Common myeloid progenitor, CD34-positive (primary cell): ENCODE results near the gene BRIP1.

ENCODE experiments used
- CTCF ChIA-PET: fragments of 350-600 bp; sonication (Branson Sonifier 250); formaldehyde crosslinking; loops from one replicate; lab custom pipeline; 2021; ENCODE audit warnings: antibody characterized with exemption; lab: Charles Lee
- POLR2A ChIA-PET: fragments of 350-600 bp; sonication (Branson Sonifier 250); formaldehyde crosslinking; loops from one replicate; lab custom pipeline; 2021; ENCODE audit warnings: antibody characterized with exemption; lab: Charles Lee
- DNase-seq, 3 donors: peaks; one replicate each; pipeline versions ENCODE4 v3.0.0 to v3.0.0-alpha.2; 2013
- H3K27ac ChIP-seq, 2 experiments: 1 replicate in 1 of 2; 2 replicates in 1 of 2; pipeline ENCODE4 v1.7.0; 2013; ENCODE audit warnings: inconsistent platforms in 2 of 2, low read length in 2 of 2, mild to moderate bottlenecking in 2 of 2, low read depth in 1 of 2, moderate library complexity in 1 of 2; ENCODE audit not compliant: severe bottlenecking in 2 of 2, insufficient read depth in 1 of 2, poor library complexity in 1 of 2
- H3K27me3 ChIP-seq, 5 experiments: replicated peaks in 2 of 5; 1 replicate in 3 of 5; 2 replicates in 2 of 5; pipeline versions ENCODE4 v1.6.1 to v1.7.0; 2013; ENCODE audit warnings: low read length in 4 of 5, mild to moderate bottlenecking in 2 of 5, moderate library complexity in 2 of 5, inconsistent platforms in 1 of 5; ENCODE audit not compliant: insufficient read depth in 5 of 5, control insufficient read depth in 4 of 5
- H3K36me3 ChIP-seq, 4 experiments: 1 replicate in 2 of 4; 2 replicates in 2 of 4; pipeline versions ENCODE4 v1.6.1 to v1.7.0; 2013; ENCODE audit warnings: low read length in 3 of 4, control low read depth in 1 of 4, mild to moderate bottlenecking in 1 of 4; ENCODE audit not compliant: control insufficient read depth in 4 of 4, insufficient read depth in 4 of 4
- H3K4me1 ChIP-seq, 4 experiments: 1 replicate in 3 of 4; 2 replicates in 1 of 4; pipeline versions ENCODE4 v1.6.1 to v1.7.1; 2013; ENCODE audit warnings: low read length in 3 of 4, mild to moderate bottlenecking in 3 of 4, control low read depth in 1 of 4, inconsistent platforms in 1 of 4, moderate library complexity in 1 of 4; ENCODE audit not compliant: control insufficient read depth in 4 of 4, insufficient read depth in 4 of 4; ENCODE audit errors: control extremely low read depth in 1 of 4
- H3K4me3 ChIP-seq, 7 experiments: 1 replicate in 4 of 7; 2 replicates in 3 of 7; pipeline versions ENCODE4 v1.5.1 to v1.7.0; 2013; ENCODE audit warnings: mild to moderate bottlenecking in 7 of 7, low read length in 6 of 7, moderate library complexity in 6 of 7, inconsistent platforms in 2 of 7, low read depth in 2 of 7, control low read depth in 1 of 7; ENCODE audit not compliant: insufficient read depth in 4 of 7, control insufficient read depth in 1 of 7; ENCODE audit errors: extremely low read depth in 1 of 7
- H3K9me3 ChIP-seq, 5 experiments: 1 replicate in 4 of 5; 2 replicates in 1 of 5; pipeline versions ENCODE4 v1.6.1 to v1.7.1; 2013; ENCODE audit warnings: low read length in 4 of 5, mild to moderate bottlenecking in 2 of 5, inconsistent platforms in 1 of 5, low read depth in 1 of 5, moderate library complexity in 1 of 5; ENCODE audit not compliant: control insufficient read depth in 4 of 5, insufficient read depth in 2 of 5; ENCODE audit errors: control extremely low read depth in 1 of 5
- WGBS: methylation state at CpG from one replicate; pipeline ENCODE4 v1.1.5; 2013; ENCODE audit not compliant: insufficient coverage; 5-methylcytosine and 5-hydroxymethylcytosine counted together

The BRIP1 gene

GRCh38 chr17:61770752-61771533, 92.4 kb downstream of the BRIP1 start:
- DNase-seq = no peak
- ChIA-PET POLR2A (no interaction called here), CTCF (no interaction called here)
- Histone ChIP-seq H3K4me3 (no peak overlapping the region), H3K4me1 (no peaks in the 10 kb centered on the region), H3K27me3 (no peaks in the 10 kb centered on the region), H3K36me3 (peaks cover 7 to 29% (median 24%) of the 10 kb centered on the region in 4 experiments), H3K9me3 (peaks cover 0 to 24% (median 6%) of the 10 kb centered on the region in 5 experiments), H3K27ac (no peak overlapping the region)
- no CpG with 5 or more reads among the region's 2 CpGs for WGBS

DNA sequence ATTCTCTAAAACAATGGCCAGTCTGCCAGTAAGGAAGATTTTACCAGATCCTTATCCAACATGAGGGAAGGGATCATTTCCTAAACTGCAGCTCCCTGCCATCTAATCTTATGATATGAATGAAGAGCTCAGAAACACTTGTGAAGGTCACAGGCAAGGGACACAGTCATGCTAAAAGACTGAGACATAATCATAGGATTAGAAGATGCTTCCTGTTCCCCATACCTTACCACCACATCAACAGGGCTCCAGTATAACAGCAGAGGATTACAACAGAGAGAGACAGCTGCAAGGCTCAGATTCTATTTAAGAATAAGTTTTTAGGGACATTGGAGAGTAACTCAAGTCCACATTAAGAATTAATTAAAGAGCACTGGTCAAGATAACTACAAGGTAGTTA, 93.3 kb downstream of the BRIP1 start:
- Histone ChIP-seq H3K9me3 (peaks cover 0 to 24% (median 6%) of the 10 kb centered on the region in 5 experiments), H3K27me3 (no peaks in the 10 kb centered on the region), H3K4me3 (no peak overlapping the region), H3K27ac (no peak overlapping the region), H3K36me3 (peaks cover 7 to 29% (median 24%) of the 10 kb centered on the region in 4 experiments), H3K4me1 (no peaks in the 10 kb centered on the region)
- ChIA-PET CTCF (no interaction called here), POLR2A (no interaction called here)
- no peak for DNase-seq

GRCh38 chr17:61768405-61768804, 94.9 kb downstream of the BRIP1 start:
- Histone ChIP-seq H3K27me3 (no peaks in the 10 kb centered on the region), H3K36me3 (peaks cover 12 to 31% (median 25%) of the 10 kb centered on the region in 4 experiments), H3K4me3 (no peak overlapping the region), H3K4me1 (no peaks in the 10 kb centered on the region), H3K9me3 (peaks cover 0 to 24% (median 6%) of the 10 kb centered on the region in 5 experiments), H3K27ac (no peak overlapping the region)
- POLR2A ChIA-PET = no interaction called here
- CTCF ChIA-PET = no interaction called here
- DNase-seq = no peak
- WGBS = no CpG with 5 or more reads among the region's 3 CpGs

DNA sequence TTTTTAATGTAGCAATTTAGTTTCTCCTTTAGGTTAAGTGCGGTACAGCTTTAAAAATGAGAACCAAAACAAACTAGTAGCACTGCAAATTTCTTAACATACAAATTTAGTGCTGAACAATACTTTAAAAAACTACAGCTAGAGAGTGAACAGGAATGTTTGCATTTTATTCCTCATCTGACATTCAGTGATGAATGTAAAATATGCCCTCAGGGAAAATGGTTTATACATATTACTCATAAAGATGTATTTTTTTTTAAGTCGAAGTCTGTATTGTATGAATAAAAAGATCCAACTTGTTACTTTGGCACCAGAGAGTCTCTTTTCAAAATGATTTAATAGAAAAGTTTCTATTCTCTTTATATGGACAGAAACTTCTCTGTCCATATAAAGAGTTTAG, 96.8 kb downstream of the BRIP1 start:
- Histone ChIP-seq H3K4me3 (no peak overlapping the region), H3K9me3 (peaks cover 2 to 29% (median 9%) of the 10 kb centered on the region in 5 experiments), H3K27me3 (no peaks in the 10 kb centered on the region), H3K27ac (no peak overlapping the region), H3K4me1 (no peaks in the 10 kb centered on the region), H3K36me3 (peaks cover 14 to 38% (median 28%) of the 10 kb centered on the region in 4 experiments)
- POLR2A ChIA-PET = no interaction called here
- CTCF ChIA-PET = no interaction called here
- WGBS = no CpG with 5 or more reads among the region's 2 CpGs
- DNase-seq = no peak

DNA sequence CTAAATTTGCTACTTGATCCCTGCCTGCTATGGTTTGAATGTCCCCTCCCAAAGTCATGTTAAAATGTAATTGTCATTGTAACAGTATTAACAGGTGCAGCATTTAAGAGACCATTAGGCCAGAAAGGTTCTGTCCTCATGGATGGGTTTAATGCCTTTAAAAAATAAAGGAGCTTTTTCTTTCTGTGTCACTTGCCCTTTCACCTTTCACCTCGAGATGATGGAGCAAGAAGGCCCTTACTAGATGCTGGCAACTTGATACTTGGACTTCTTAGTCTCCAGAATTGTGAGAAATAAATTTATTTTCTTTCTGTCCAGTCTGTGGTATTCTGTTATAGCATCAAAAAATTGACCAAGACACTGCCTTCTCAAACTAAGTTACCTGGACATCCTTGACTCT, 98.5 kb downstream of the BRIP1 start:
- Histone ChIP-seq H3K36me3 (peaks cover 7 to 29% (median 20%) of the 10 kb centered on the region in 4 experiments), H3K27ac (no peak overlapping the region), H3K4me1 (no peaks in the 10 kb centered on the region), H3K4me3 (no peak overlapping the region), H3K27me3 (no peaks in the 10 kb centered on the region), H3K9me3 (peaks cover 0 to 13% (median 3%) of the 10 kb centered on the region in 5 experiments)
- no peak for DNase-seq
- no CpG with 5 or more reads among the region's 1 CpG for WGBS
- POLR2A ChIA-PET = no interaction called here
- CTCF ChIA-PET = no interaction called here

GRCh38 chr17:61761827-61762226, 101.5 kb downstream of the BRIP1 start:
- H3K27me3 ChIP-seq = no peaks in the 10 kb centered on the region
- peaks cover 0 to 12% (median 3%) of the 10 kb centered on the region in 5 experiments for H3K9me3 ChIP-seq
- H3K4me3 ChIP-seq = no peak overlapping the region
- ChIA-PET CTCF (no interaction called here), POLR2A (interaction anchor here (0.7 kb wide), 1 partner anchor 391 kb away, joined by 3 read pairs; no protein-coding TSS in a partner anchor)
- peaks cover 7 to 22% (median 11%) of the 10 kb centered on the region in 4 experiments for H3K36me3 ChIP-seq
- H3K4me1 ChIP-seq = peaks cover 0 to 7% (median 4%) of the 10 kb centered on the region in 4 experiments
- no CpG with 5 or more reads among the region's 2 CpGs for WGBS
- DNase-seq = no peak
- no peak overlapping the region for H3K27ac ChIP-seq

GRCh38 chr17:61759362-61759761, 104.0 kb downstream of the BRIP1 start:
- H3K9me3 ChIP-seq = peaks cover 0 to 12% (median 3%) of the 10 kb centered on the region in 5 experiments
- peaks cover 0 to 7% (median 4%) of the 10 kb centered on the region in 4 experiments for H3K4me1 ChIP-seq
- H3K27ac ChIP-seq = no peak overlapping the region
- no CpG with 5 or more reads among the region's 1 CpG for whole genome bisulfite sequencing
- no peaks in the 10 kb centered on the region for H3K27me3 ChIP-seq
- no peak overlapping the region for H3K4me3 ChIP-seq
- no peak for DNase-seq
- POLR2A ChIA-PET = no interaction called here
- CTCF ChIA-PET = no interaction called here
- peaks cover 7 to 27% (median 12%) of the 10 kb centered on the region in 4 experiments for H3K36me3 ChIP-seq
